ENCODE data around the gene ARHGEF39.

- TF ChIP-seq CTCF (IDR thresholded peaks at IDR 0.05) (no peak), POLR2A (IDR thresholded peaks at IDR 0.05) (no peak)
These were observed 8.0 kb downstream of the ARHGEF39 start for GRCh38 chr9:35656831-35657545.
